GM21423 (cell line): ENCODE data around the gene NFS1.

ENCODE experiments used
- ATAC-seq: cut with Tn5 transposase; IDR thresholded peaks from one replicate; pipeline ENCODE4 v1.9.1; 2021; ENCODE audit warnings: mild to moderate bottlenecking, moderate library complexity; ENCODE audit not compliant: unreplicated experiment

Gene NFS1

GRCh38 chr20:35680452-35681183, 18.5 kb downstream of the NFS1 start:
- ATAC-seq = no peak

- no peak for ATAC-seq
Observed at GRCh38 chr20:35674921-35675320, 24.2 kb downstream of the NFS1 start.

- ATAC-seq = no peak
Observed at GRCh38 chr20:35673884-35674283, 25.3 kb downstream of the NFS1 start.

- no peak for ATAC-seq
Observed at GRCh38 chr20:35669681-35670080, 29.5 kb downstream of the NFS1 start.

- ATAC-seq = no peak
Observed at GRCh38 chr20:35669221-35669620, 29.9 kb downstream of the NFS1 start.

- ATAC-seq = no peak
Observed at GRCh38 chr20:35665949-35666288, 33.2 kb downstream of the NFS1 start.

- peak; percentile 70 for ATAC-seq
Observed at GRCh38 chr20:35664466-35665206, 34.5 kb downstream of the NFS1 start, which contains the start of the genes CPNE1 and RBM12. CPNE1 (minus strand) TSS chr20:35664900; CDS start chr20:35632923, 31,977 bp downstream. RBM12 (minus strand) TSS chr20:35664900; CDS start chr20:35655322, 9,578 bp downstream.

- peak; percentile 40 for ATAC-seq
Observed at GRCh38 chr20:35663516-35664465, 35.4 kb downstream of the NFS1 start.

- no peak for ATAC-seq
Observed at GRCh38 chr20:35662551-35662950, 36.6 kb downstream of the NFS1 start.

GRCh38 chr20:35661908-35662307, 37.2 kb downstream of the NFS1 start:
- ATAC-seq = no peak

GRCh38 chr20:35661053-35661452, 38.1 kb downstream of the NFS1 start:
- ATAC-seq = no peak

GRCh38 chr20:35660122-35660937, 38.8 kb downstream of the NFS1 start:
- ATAC-seq = no peak

- ATAC-seq = no peak
Observed at GRCh38 chr20:35657271-35657670, 41.9 kb downstream of the NFS1 start.

- no peak for ATAC-seq
Observed at GRCh38 chr20:35654415-35654814, 44.7 kb downstream of the NFS1 start.

GRCh38 chr20:35653893-35654292, 45.3 kb downstream of the NFS1 start:
- ATAC-seq = no peak

GRCh38 chr20:35653430-35653734, 45.8 kb downstream of the NFS1 start:
- ATAC-seq = no peak

GRCh38 chr20:35652641-35653429, 46.3 kb downstream of the NFS1 start:
- ATAC-seq = no peak

GRCh38 chr20:35651958-35652357, 47.2 kb downstream of the NFS1 start:
- no peak for ATAC-seq

GRCh38 chr20:35650632-35651031, 48.5 kb downstream of the NFS1 start:
- no peak for ATAC-seq

- no peak for ATAC-seq
Observed at GRCh38 chr20:35648836-35649235, 50.3 kb downstream of the NFS1 start.
